HG02642 (cell line): Measurements from ENCODE around the gene ANKRD37.

Experiments used
- ATAC-seq: cut with Tn5 transposase; IDR thresholded peaks from one replicate; pipeline ENCODE4 v1.9.1; 2021; ENCODE audit warnings: mild to moderate bottlenecking; ENCODE audit not compliant: unreplicated experiment, poor library complexity

ANKRD37 gene

GRCh38 chr4:185379326-185380295 lies 17.0 kb upstream of the ANKRD37 start:
- no peak for ATAC-seq

GRCh38 chr4:185380320-185380719 lies 16.3 kb upstream of the ANKRD37 start:
- no peak for ATAC-seq

- no peak for ATAC-seq
Measured at GRCh38 chr4:185381288-185382196, 15.1 kb upstream of the ANKRD37 start.

GRCh38 chr4:185382754-185383153 lies 13.9 kb upstream of the ANKRD37 start:
- ATAC-seq, result no peak

GRCh38 chr4:185383451-185383850 lies 13.2 kb upstream of the ANKRD37 start:
- no peak for ATAC-seq

- ATAC-seq, result no peak
Measured at GRCh38 chr4:185384061-185384460, 12.6 kb upstream of the ANKRD37 start.

GRCh38 chr4:185384930-185385331 lies 11.7 kb upstream of the ANKRD37 start:
- no peak for ATAC-seq

- no peak for ATAC-seq
Measured at GRCh38 chr4:185387957-185388356, 8.7 kb upstream of the ANKRD37 start.

- no peak for ATAC-seq
Measured at GRCh38 chr4:185390941-185391340, 5.7 kb upstream of the ANKRD37 start.

- no peak for ATAC-seq
Measured at GRCh38 chr4:185392156-185392555, 4.5 kb upstream of the ANKRD37 start.

GRCh38 chr4:185394568-185395237 lies 1.9 kb upstream of the ANKRD37 start:
- no peak for ATAC-seq

- no peak for ATAC-seq
Measured at GRCh38 chr4:185395238-185395955, 1.2 kb upstream of the ANKRD37 start, which contains the start of gene LRP2BP. Gene LRP2BP (minus strand): TSS chr4:185395924. CDS start chr4:185378186, 17,738 bp downstream.

- ATAC-seq, result peak; percentile 86
Measured at GRCh38 chr4:185395956-185396723, 501 bp upstream of the ANKRD37 start.

- no peak for ATAC-seq
Measured at GRCh38 chr4:185398618-185399017, 2.0 kb downstream of the ANKRD37 start.

GRCh38 chr4:185399466-185399865 lies 2.8 kb downstream of the ANKRD37 start:
- ATAC-seq, result no peak

GRCh38 chr4:185404031-185404430 lies 7.4 kb downstream of the ANKRD37 start:
- ATAC-seq, result no peak

GRCh38 chr4:185405296-185405999 lies 8.8 kb downstream of the ANKRD37 start:
- ATAC-seq, result peak; percentile 60

GRCh38 chr4:185408432-185408831 lies 11.8 kb downstream of the ANKRD37 start:
- no peak for ATAC-seq
